ENCODE measurements around the gene MYO3A. TPM values are rescaled to one million over a fixed set of nuclear protein-coding genes. Genes with fewer than 3 reads are reported as not detected.

The MYO3A gene
- total and polyA plus RNA-seq, 2 experiments from 2014 or later: 3.0 to 10.7 TPM

- no peak for ATAC-seq
- TF ChIP-seq CREB1 (CRISPR knock-in tag; IDR thresholded peaks at IDR 0.05; ENCODE audit: low read depth) (no peak), JUNB (IDR thresholded peaks at IDR 0.05; ENCODE audit: unreplicated experiment) (no peak), ZNF114 (CRISPR knock-in tag; IDR thresholded peaks at IDR 0.05) (no peak), CTCF (conservative IDR thresholded peaks at IDR 0.05; ENCODE audit: low read depth in 2 of 2) (no peak), POLR2AphosphoS5 (IDR thresholded peaks at IDR 0.05; ENCODE audit: low read depth) (no peak), EZH2phosphoT487 (IDR thresholded peaks at IDR 0.05; ENCODE audit: unreplicated experiment) (no peak), REST (IDR thresholded peaks at IDR 0.05; ENCODE audit: unreplicated experiment) (no peak), EZH2 (IDR thresholded peaks at IDR 0.05; ENCODE audit: low read depth, unreplicated experiment) (no peak), STAT1 (IDR thresholded peaks at IDR 0.05; ENCODE audit: unreplicated experiment) (no peak), ETS1 (IDR thresholded peaks at IDR 0.05) (no peak), ZNF331 (CRISPR knock-in tag; IDR thresholded peaks at IDR 0.05; ENCODE audit: low read depth) (no peak), ZNF462 (CRISPR knock-in tag; IDR thresholded peaks at IDR 0.05) (no peak), NANOG (IDR thresholded peaks at IDR 0.05; ENCODE audit: borderline replicate concordance) (no peak)
- no peak overlapping the region for H3K4me3 ChIP-seq
- H3K79me2 ChIP-seq (replicated peaks; ENCODE audit: insufficient read depth): no peaks in the 10 kb centered on the region
- no peaks in the 10 kb centered on the region; the same call in 2 of the 3 replicates for H3K9me3 Mint-ChIP-seq
- no peak for DNase-seq (ENCODE audit: low spot score)
- H4K20me1 ChIP-seq (replicated peaks; ENCODE audit: insufficient read depth): no peaks in the 10 kb centered on the region
- H3K27me3 Mint-ChIP-seq (ENCODE audit: insufficient read depth, low read depth, poor library complexity): no peaks in the 10 kb centered on the region
- H3F3A ChIP-seq (replicated peaks; ENCODE audit: low read depth): no peaks in the 10 kb centered on the region
- H3K27me3 ChIP-seq (ENCODE audit: insufficient read depth): no peaks in the 10 kb centered on the region
- no peaks in the 10 kb centered on the region for H3K36me3 ChIP-seq (ENCODE audit: insufficient read depth)
- H3K27ac Mint-ChIP-seq: no peak overlapping the region
- H3K4me1 ChIP-seq (ENCODE audit: insufficient read depth): no peaks in the 10 kb centered on the region
- H3K4me2 ChIP-seq: no peak overlapping the region
- H2AFZ ChIP-seq: no peak overlapping the region
- no peak overlapping the region for H3K27ac ChIP-seq (ENCODE audit: low read depth)
- no peak overlapping the region for H3K4me3 Mint-ChIP-seq
- no peaks in the 10 kb centered on the region for H3K9me2 ChIP-seq (ENCODE audit: insufficient read depth)
- H3K36me3 Mint-ChIP-seq (ENCODE audit: low read depth): no peaks in the 10 kb centered on the region
- no peaks in the 10 kb centered on the region for H3K4me1 Mint-ChIP-seq
Measured at GRCh38 chr10:26064106-26064505, 130.1 kb downstream of the MYO3A start.
